Peyer's patch (tissue), 4 donors: ENCODE data around the gene PTGER4.

Source experiments
- CTCF ChIP-seq, 6 experiments: fragments of 450-650 bp in 4 of 6; fragments of 200-600 bp in 2 of 6; sonication (generic) in 1 of 6; IDR thresholded peaks; one replicate each; pipeline ENCODE4 v1.5.1; 2017 to 2019; ENCODE audit warnings: antibody characterized with exemption in 6 of 6, mild to moderate bottlenecking in 3 of 6, moderate library complexity in 1 of 6
- POLR2A ChIP-seq, 2 donors: fragments of 450-650 bp; IDR thresholded peaks; one replicate each; pipeline ENCODE4 v1.5.1; 2017; ENCODE audit warnings: antibody characterized with exemption in 2 of 2, mild to moderate bottlenecking in 2 of 2, moderate library complexity in 2 of 2

- TF ChIP-seq CTCF (IDR thresholded peaks at IDR 0.05) (peak in 1 of 6 experiments; percentile 13), POLR2A (IDR thresholded peaks at IDR 0.05) (no peak)
Measured at GRCh38 chr5:40733879-40734563, 54.3 kb downstream of the PTGER4 start.
